HCT116 (cell line): ENCODE results near the gene TTC8. TPM values are rescaled to one million over a fixed set of nuclear protein-coding genes. Genes with fewer than 3 reads are reported as not detected.

Experiments used
- ATAC-seq: fragments of 200-7000 bp; cut with Tn5 transposase; 2 replicates; pipeline ENCODE4 v1.9.1; 2020; ENCODE audit warnings: mild to moderate bottlenecking, moderate library complexity
- BruUV-seq: library from RNA; stranded (reverse); fragments of 400-500 nt; replicated peaks from 2 replicates; lab custom pipeline; 2021; lab: Mats Ljungman, UMichigan
- CTCF ChIA-PET: fragments of 300-600 bp; sonication (Branson Sonifier 250); formaldehyde crosslinking; loops from one replicate; lab custom pipeline; 2021; ENCODE audit warnings: antibody characterized with exemption; lab: Charles Lee
- POLR2A ChIA-PET: fragments of 300-600, 350-600 bp; sonication (Branson Sonifier 250); formaldehyde crosslinking; loops from one replicate; lab custom pipeline; 2021; ENCODE audit warnings: antibody characterized with exemption; lab: Charles Lee
- RAD21 ChIA-PET, 2 experiments: fragments of 300-600 bp; sonication (Branson Sonifier 250); formaldehyde crosslinking; loops; one replicate each; lab custom pipeline; 2023; ENCODE audit warnings: low total read pairs in 2 of 2; ENCODE audit not compliant: uncharacterized antibody in 2 of 2, unreplicated experiment in 2 of 2, low non-redundant PET in 1 of 2; lab: Charles Lee
- DNase-seq: peaks from one replicate; pipeline ENCODE4 v3.0.0-alpha.2; 2010; ENCODE audit warnings: low read depth, low spot score
- H2AFZ ChIP-seq: fragments of 200-600 bp; shearing (Covaris generic), sonication (generic); 2 replicates; pipeline ENCODE4 v1.6.1; 2017; ENCODE audit warnings: low read depth, mixed run types, mixed read lengths, antibody characterized with exemption, low read length; ENCODE audit not compliant: poor library complexity, severe bottlenecking
- H3K27ac ChIP-seq: 2 replicates; pipeline ENCODE4 v1.5.1; 2012; ENCODE audit warnings: low read depth, low read length
- H3K27me3 ChIP-seq: fragments of 200-600 bp; sonication (generic); 2 replicates; pipeline ENCODE4 v1.6.1; 2016; ENCODE audit warnings: mixed run types, low read length, mixed read lengths; ENCODE audit not compliant: insufficient read depth
- H3K36me3 ChIP-seq, 2 experiments: fragments of 200-500 bp in 1 of 2; fragments of 200-600 bp in 1 of 2; sonication (Bioruptor generic) in 1 of 2; sonication (generic) in 1 of 2; 2 replicates each; pipeline versions ENCODE4 v1.5.1 to v1.6.1; 2014 to 2016; ENCODE audit warnings: low read length in 2 of 2, inconsistent platforms in 1 of 2, mixed read lengths in 1 of 2, mixed run types in 1 of 2; ENCODE audit not compliant: insufficient read depth in 2 of 2, control insufficient read depth in 1 of 2
- H3K4me1 ChIP-seq, 2 experiments: fragments of 200-600 bp in 1 of 2; sonication (generic) in 1 of 2; 2 replicates each; pipeline versions ENCODE4 v1.5.1 to v1.6.1; 2012 to 2017; ENCODE audit warnings: low read length in 2 of 2, inconsistent platforms in 1 of 2, mild to moderate bottlenecking in 1 of 2, mixed read lengths in 1 of 2, mixed run types in 1 of 2, moderate library complexity in 1 of 2; ENCODE audit not compliant: insufficient read depth in 2 of 2, control insufficient read depth in 1 of 2
- H3K4me2 ChIP-seq: fragments of 200-600 bp; sonication (generic); 2 replicates; pipeline ENCODE4 v1.6.1; 2017; ENCODE audit warnings: mixed run types, low read length, mixed read lengths
- H3K4me3 ChIP-seq, 2 experiments: fragments of 200-600 bp in 1 of 2; sonication (generic) in 1 of 2; replicated peaks in 1 of 2; 2 replicates each; pipeline ENCODE4 v1.5.1; 2011 to 2016; ENCODE audit warnings: low read length in 2 of 2, control low read depth in 1 of 2, low read depth in 1 of 2, mild to moderate bottlenecking in 1 of 2, mixed read lengths in 1 of 2, mixed run types in 1 of 2
- H3K79me2 ChIP-seq: fragments of 200-600 bp; sonication (generic); 2 replicates; pipeline ENCODE4 v1.6.1; 2017; ENCODE audit warnings: mild to moderate bottlenecking, mixed run types, low read length, moderate library complexity, mixed read lengths; ENCODE audit not compliant: insufficient read depth
- H3K9ac ChIP-seq: fragments of 200-600 bp; sonication (generic); 2 replicates; pipeline ENCODE4 v1.6.1; 2016; ENCODE audit warnings: low read length, mixed read lengths
- H3K9me2 ChIP-seq: fragments of 200-600 bp; sonication (generic), shearing (Covaris generic); 2 replicates; pipeline ENCODE4 v1.6.1; 2017; ENCODE audit warnings: mixed run types, mild to moderate bottlenecking, moderate library complexity; ENCODE audit not compliant: insufficient read depth
- H3K9me3 ChIP-seq, 2 experiments: fragments of 200-500 bp in 1 of 2; fragments of 200-600 bp in 1 of 2; sonication (Bioruptor generic) in 1 of 2; sonication (generic) in 1 of 2; 2 replicates each; pipeline ENCODE4 v1.6.1; 2014 to 2017; ENCODE audit warnings: low read length in 2 of 2, mixed read lengths in 2 of 2, inconsistent platforms in 1 of 2, low read depth in 1 of 2, mild to moderate bottlenecking in 1 of 2, mixed run types in 1 of 2, moderate library complexity in 1 of 2; ENCODE audit not compliant: control insufficient read depth in 1 of 2, insufficient read depth in 1 of 2
- H4K20me1 ChIP-seq: fragments of 200-600 bp; sonication (generic), shearing (Covaris generic); 2 replicates; pipeline ENCODE4 v1.6.1; 2017; ENCODE audit warnings: mixed run types, mild to moderate bottlenecking, moderate library complexity; ENCODE audit not compliant: insufficient read depth
- CEBPB ChIP-seq: IDR thresholded peaks from 2 replicates; pipeline ENCODE4 v1.6.1; 2012; ENCODE audit warnings: low read depth
- ELF1 ChIP-seq: IDR thresholded peaks from 2 replicates; pipeline ENCODE4 v1.6.1; 2012; ENCODE audit warnings: low read depth, borderline replicate concordance
- EZH2 ChIP-seq: fragments of 200-600 bp; sonication (generic); IDR thresholded peaks from 2 replicates; pipeline ENCODE4 v1.6.1; 2017; ENCODE audit warnings: antibody characterized with exemption, mixed run types
- EZH2phosphoT487 ChIP-seq: fragments of 200-600 bp; IDR thresholded peaks from 2 replicates; pipeline ENCODE4 v1.6.1; 2018; ENCODE audit warnings: antibody characterized with exemption, borderline replicate concordance
- JUND ChIP-seq: IDR thresholded peaks from 2 replicates; pipeline ENCODE4 v1.6.1; 2012
- MAX ChIP-seq: IDR thresholded peaks from 2 replicates; pipeline ENCODE4 v1.6.1; 2012
- POLR2A ChIP-seq: IDR thresholded peaks from 2 replicates; pipeline ENCODE4 v1.7.0; 2011; ENCODE audit warnings: borderline replicate concordance; ENCODE audit not compliant: insufficient read depth, insufficient read length; ENCODE audit errors: extremely low read depth
- POLR2AphosphoS5 ChIP-seq: IDR thresholded peaks from 2 replicates; pipeline ENCODE4 v1.6.1; 2011; ENCODE audit warnings: mild to moderate bottlenecking, low read depth, low read length, moderate library complexity
- RAD21 ChIP-seq: IDR thresholded peaks from 2 replicates; pipeline ENCODE4 v1.6.1; 2012; ENCODE audit warnings: low read depth, mild to moderate bottlenecking
- REST ChIP-seq: IDR thresholded peaks from 2 replicates; pipeline ENCODE4 v1.6.1; 2012; ENCODE audit warnings: low read depth
- SP1 ChIP-seq: IDR thresholded peaks from 2 replicates; pipeline ENCODE4 v1.6.1; 2012; ENCODE audit warnings: low read depth
- SRF ChIP-seq: IDR thresholded peaks from 2 replicates; pipeline ENCODE4 v1.6.1; 2012; ENCODE audit warnings: low read depth
- YY1 ChIP-seq: IDR thresholded peaks from 2 replicates; pipeline ENCODE4 v1.6.1; 2011; ENCODE audit warnings: low read length, low read depth, moderate library complexity, mild to moderate bottlenecking; ENCODE audit not compliant: insufficient replicate concordance; ENCODE audit errors: extremely low read depth
- ZBTB33 ChIP-seq: IDR thresholded peaks from 2 replicates; pipeline ENCODE4 v1.6.1; 2011; ENCODE audit warnings: mild to moderate bottlenecking, low read length, moderate library complexity; ENCODE audit not compliant: insufficient replicate concordance; ENCODE audit errors: extremely low read depth
- ZFX ChIP-seq: fragments of 450-650 bp; IDR thresholded peaks from 2 replicates; pipeline ENCODE4 v1.6.1; 2017
- intact Hi-C: fragments of 100-400 bp; cut with micrococcal nuclease; formaldehyde crosslinking; loops from 2 replicates; pipeline ENCODE4 v1.10.0; 2022
- total RNA-seq: library from RNA; stranded (reverse); gene quantifications from one replicate; pipeline ENCODE4 v1.2.1, GENCODE V29; 2021; ENCODE audit not compliant: unreplicated experiment
- TF ChIP-seq, protein P1 (sequence below): IDR thresholded peaks from 2 replicates; pipeline ENCODE4 v1.6.1; 2012

Gene TTC8
- total RNA-seq, 1 experiment from 2014 or later, result 21.4 TPM

- Histone ChIP-seq H2AFZ (no peak overlapping the region), H4K20me1 (no peaks in the 10 kb centered on the region), H3K36me3 (0 out of 4 replicates have a peak, but pooled peaks cover 0 to 3% of the 10 kb centered on the region in 2 experiments), H3K4me3 (no peak overlapping the region), H3K27me3 (no peaks in the 10 kb centered on the region), H3K79me2 (no peaks in the 10 kb centered on the region), H3K9ac (no peak overlapping the region), H3K9me2 (no peaks in the 10 kb centered on the region), H3K27ac (no peak overlapping the region), H3K4me2 (no peak overlapping the region), H3K4me1 (no peaks in the 10 kb centered on the region), H3K9me3 (no peaks in the 10 kb centered on the region)
- ChIA-PET POLR2A (no interaction called here), RAD21 (no interaction called here), CTCF (interaction anchor here (1.1 kb wide), 1 partner anchor 203 kb away, joined by 3 read pairs; no protein-coding TSS in a partner anchor)
- intact Hi-C loops, result no loop called here
- ATAC-seq, result no peak
- DNase-seq, result no peak
- no TSS peak for BruUV-seq
- TF ChIP-seq SP1 (no peak), EZH2 (no peak), RAD21 (no peak)
These were observed 46.3 kb downstream of the TTC8 start for GRCh38 chr14:88870777-88871176.

DNA sequence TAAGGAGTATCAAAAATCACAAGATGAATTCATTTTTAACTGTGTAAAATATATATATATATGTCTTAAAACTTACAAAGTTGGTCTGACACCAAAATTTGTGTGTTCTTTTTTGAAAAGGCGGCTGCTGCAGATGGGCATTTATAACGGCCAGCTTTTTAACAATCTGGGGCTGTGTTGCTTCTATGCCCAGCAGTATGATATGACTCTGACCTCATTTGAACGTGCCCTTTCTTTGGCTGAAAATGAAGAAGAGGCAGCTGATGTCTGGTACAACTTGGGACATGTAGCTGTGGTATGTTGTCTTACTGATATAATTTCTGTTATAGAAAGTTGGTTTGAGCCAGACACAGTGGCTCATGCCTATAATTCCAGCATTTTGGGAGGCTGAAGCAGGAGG is 47.0 kb downstream of the TTC8 start:
- Histone ChIP-seq H3K79me2 (no peaks in the 10 kb centered on the region), H3K9me3 (no peaks in the 10 kb centered on the region), H3K27me3 (no peaks in the 10 kb centered on the region), H3K4me2 (no peak overlapping the region), H2AFZ (no peak overlapping the region), H3K9ac (no peak overlapping the region), H3K36me3 (0 out of 4 replicates have a peak, but pooled peaks cover 0 to 3% of the 10 kb centered on the region in 2 experiments), H3K4me1 (no peaks in the 10 kb centered on the region), H3K27ac (no peak overlapping the region), H3K9me2 (no peaks in the 10 kb centered on the region), H4K20me1 (no peaks in the 10 kb centered on the region), H3K4me3 (no peak overlapping the region)
- RAD21 ChIA-PET, result no interaction called here
- POLR2A ChIA-PET, result no interaction called here
- intact Hi-C loops, result no loop called here
- DNase-seq, result no peak
- CTCF ChIA-PET, result interaction anchor here (0.9 to 1.1 kb wide), 2 partner anchors 129 to 204 kb away, joined by 3 read pairs; no protein-coding TSS in a partner anchor
- ATAC-seq, result no peak
- BruUV-seq, result no TSS peak
- TF ChIP-seq SRF, result no peak
- TF ChIP-seq YY1, result no peak
- TF ChIP-seq, protein P1, sequence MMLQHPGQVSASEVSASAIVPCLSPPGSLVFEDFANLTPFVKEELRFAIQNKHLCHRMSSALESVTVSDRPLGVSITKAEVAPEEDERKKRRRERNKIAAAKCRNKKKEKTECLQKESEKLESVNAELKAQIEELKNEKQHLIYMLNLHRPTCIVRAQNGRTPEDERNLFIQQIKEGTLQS, result no peak
- no peak for TF ChIP-seq ELF1
- TF ChIP-seq RAD21, result no peak
- TF ChIP-seq ZFX, result no peak
- TF ChIP-seq MAX, result no peak
- TF ChIP-seq REST, result no peak
- TF ChIP-seq POLR2AphosphoS5, result no peak
- no peak for TF ChIP-seq SP1
- no peak for TF ChIP-seq EZH2phosphoT487
- no peak for TF ChIP-seq POLR2A
- no peak for TF ChIP-seq ZBTB33
- TF ChIP-seq JUND, result no peak
- TF ChIP-seq CEBPB, result no peak
